Fibroblast of lung (primary cell): ENCODE results near the gene PPP2R3B. TPM values are rescaled to one million over a fixed set of nuclear protein-coding genes. Genes with fewer than 3 reads are reported as not detected.
A peak's percentile ranks its signal among the peaks of the same experiment; 100 is the strongest.

Experiments used
- DNase-seq, 2 donors: peaks; one replicate each; pipeline versions ENCODE4 v3.0.0 to v3.0.0-alpha.2; 2010; ENCODE audit warnings: low read depth in 2 of 2
- H2AFZ ChIP-seq: 2 replicates; pipeline ENCODE4 v1.5.1; 2012; ENCODE audit warnings: low read length, control low read depth, inconsistent platforms
- H3K27ac ChIP-seq: 2 replicates; pipeline ENCODE4 v1.5.1; 2011; ENCODE audit warnings: low read length, control low read depth; ENCODE audit not compliant: insufficient read depth
- H3K27me3 ChIP-seq: 2 replicates; pipeline ENCODE4 v1.5.1; 2011; ENCODE audit warnings: mild to moderate bottlenecking, low read length; ENCODE audit not compliant: control insufficient read depth, insufficient read depth
- H3K36me3 ChIP-seq: 2 replicates; pipeline ENCODE4 v1.5.1; 2011; ENCODE audit warnings: low read length; ENCODE audit not compliant: control insufficient read depth, insufficient read depth
- H3K4me1 ChIP-seq: 2 replicates; pipeline ENCODE4 v1.5.1; 2011; ENCODE audit warnings: low read length; ENCODE audit not compliant: control insufficient read depth, insufficient read depth; ENCODE audit errors: extremely low read depth
- H3K4me2 ChIP-seq: 2 replicates; pipeline ENCODE4 v1.5.1; 2011; ENCODE audit warnings: low read length, control low read depth; ENCODE audit not compliant: insufficient read depth; ENCODE audit errors: extremely low read depth
- H3K4me3 ChIP-seq, 4 experiments: fragments of 200-600 bp in 1 of 4; sonication (generic) in 1 of 4; replicated peaks in 1 of 4; 2 replicates each; pipeline ENCODE4 v1.5.1; 2011 to 2016; ENCODE audit warnings: low read length in 4 of 4, low read depth in 3 of 4, mild to moderate bottlenecking in 3 of 4, control low read depth in 2 of 4, inconsistent platforms in 1 of 4, mixed read lengths in 1 of 4; ENCODE audit not compliant: insufficient read depth in 1 of 4; ENCODE audit errors: control extremely low read depth in 1 of 4
- H3K79me2 ChIP-seq: 2 replicates; pipeline ENCODE4 v1.5.1; 2012; ENCODE audit warnings: mild to moderate bottlenecking, low read length, inconsistent platforms; ENCODE audit not compliant: control insufficient read depth, insufficient read depth
- H3K9ac ChIP-seq: 2 replicates; pipeline ENCODE4 v1.5.1; 2011; ENCODE audit warnings: mild to moderate bottlenecking, low read length, control low read depth; ENCODE audit not compliant: insufficient read depth
- H3K9me3 ChIP-seq: 2 replicates; pipeline ENCODE4 v1.5.1; 2012; ENCODE audit warnings: low read depth, low read length; ENCODE audit not compliant: control insufficient read depth, insufficient read depth
- H4K20me1 ChIP-seq: 2 replicates; pipeline ENCODE4 v1.5.1; 2011; ENCODE audit warnings: low read length; ENCODE audit not compliant: control insufficient read depth, insufficient read depth; ENCODE audit errors: extremely low read depth
- CTCF ChIP-seq, 2 donors: IDR thresholded peaks in 1 of 2; conservative IDR thresholded peaks in 1 of 2; 1 replicate in 1 of 2; 2 replicates in 1 of 2; pipeline ENCODE4 v1.5.1; 2011 to 2012; ENCODE audit warnings: low read length in 2 of 2, control low read depth in 1 of 2, inconsistent platforms in 1 of 2, low read depth in 1 of 2, mild to moderate bottlenecking in 1 of 2
- EZH2 ChIP-seq: IDR thresholded peaks from 2 replicates; pipeline ENCODE4 v1.5.1; 2012; ENCODE audit warnings: low read length, control low read depth, mild to moderate bottlenecking; ENCODE audit errors: missing control alignments
- polyA plus RNA-seq, 2 donors: library from polyadenylated mRNA; depleted of rRNA in 1 of 2; stranded (reverse) in 1 of 2; unstranded in 1 of 2; fragments of >200 nt; gene quantifications; 2 replicates each; pipeline ENCODE4 v1.2.1, GENCODE V29; 2011 to 2012; ENCODE audit warnings: missing spikeins in 1 of 2
- total RNA-seq: library from RNA; depleted of rRNA; stranded (reverse); fragments of >200 nt; gene quantifications from 2 replicates; pipeline ENCODE4 v1.2.1, GENCODE V29; 2014

The PPP2R3B gene
- total and polyA plus RNA-seq, 2 donors (not counting 1 experiment from before 2014, with no cell fraction given) = 3.2 to 14.7 TPM

- Histone ChIP-seq H3K27ac (no peak overlapping the region), H3K9me3 (no peaks in the 10 kb centered on the region), H3K27me3 (peaks cover 6% of the 10 kb centered on the region), H3K4me1 (no peaks in the 10 kb centered on the region), H3K4me2 (no peak overlapping the region), H3K4me3 (no peak overlapping the region), H3K9ac (no peak overlapping the region), H4K20me1 (no peaks in the 10 kb centered on the region), H3K36me3 (no peaks in the 10 kb centered on the region), H3K79me2 (no peaks in the 10 kb centered on the region), H2AFZ (no peak overlapping the region)
- no peak for DNase-seq
- no peak for TF ChIP-seq EZH2
- TF ChIP-seq CTCF (conservative IDR thresholded peaks at IDR 0.05 in 1 of 2, IDR thresholded peaks at IDR 0.05 in 1 of 2; ENCODE audit: low read depth in 1 of 2, low read length in 2 of 2) = no peak
Observed at GRCh38 chrX:375181-376036, 11.3 kb downstream of the PPP2R3B start.

GRCh38 chrX:374596-374995, 12.1 kb downstream of the PPP2R3B start:
- Histone ChIP-seq H3K9ac (no peak overlapping the region), H3K79me2 (no peaks in the 10 kb centered on the region), H3K9me3 (no peaks in the 10 kb centered on the region), H3K4me2 (peak overlapping the region; percentile 52), H2AFZ (no peak overlapping the region), H4K20me1 (no peaks in the 10 kb centered on the region), H3K4me1 (no peaks in the 10 kb centered on the region), H3K36me3 (no peaks in the 10 kb centered on the region), H3K27me3 (peaks cover 6% of the 10 kb centered on the region), H3K4me3 (peak overlapping the region in 2 of 4 experiments; percentile 12 to 50), H3K27ac (no peak overlapping the region)
- DNase-seq = no peak
- TF ChIP-seq EZH2 (no peak), CTCF (conservative IDR thresholded peaks at IDR 0.05 in 1 of 2, IDR thresholded peaks at IDR 0.05 in 1 of 2; ENCODE audit: low read depth in 1 of 2, low read length in 2 of 2) (no peak)

GRCh38 chrX:373641-374471, 12.9 kb downstream of the PPP2R3B start:
- Histone ChIP-seq H3K9me3 (no peaks in the 10 kb centered on the region), H3K79me2 (no peaks in the 10 kb centered on the region), H3K36me3 (no peaks in the 10 kb centered on the region), H3K27ac (no peak overlapping the region), H3K4me3 (peak overlapping the region; percentile 16 to 52 (median 26)), H3K9ac (no peak overlapping the region), H3K27me3 (peaks cover 6% of the 10 kb centered on the region), H4K20me1 (no peaks in the 10 kb centered on the region), H3K4me2 (peak overlapping the region; percentile 68), H2AFZ (no peak overlapping the region), H3K4me1 (no peaks in the 10 kb centered on the region)
- TF ChIP-seq EZH2 = peak; percentile 44
- no peak for TF ChIP-seq CTCF (conservative IDR thresholded peaks at IDR 0.05 in 1 of 2, IDR thresholded peaks at IDR 0.05 in 1 of 2; ENCODE audit: low read depth in 1 of 2, low read length in 2 of 2)
- DNase-seq = peak in 1 of 2 donors; percentile 56
